ENCODE results near the gene GBA3.

- TF ChIP-seq CTCF (conservative IDR thresholded peaks at IDR 0.05) (no peak), ZFX (IDR thresholded peaks at IDR 0.05) (no peak)
These were observed 44.2 kb downstream of the GBA3 start for GRCh38 chr4:22736912-22737311.

All from C4-2B (cell line).